ENCODE data around the gene TAF1B. TPM values are rescaled to one million over a fixed set of nuclear protein-coding genes. Genes with fewer than 3 reads are reported as not detected.

The TAF1B gene
- total and polyA plus RNA-seq, 2 donors (not counting 3 experiments of a cell fraction or from before 2014, with no cell fraction given), result 6.3 to 29.4 TPM

- Histone ChIP-seq H4K20me1 (replicated peaks; ENCODE audit: control insufficient read depth, extremely low read depth, insufficient read depth, low read length) (no peaks in the 10 kb centered on the region), H3K9me1 (replicated peaks; ENCODE audit: control insufficient read depth, extremely low read depth, insufficient read depth, low read length) (no peaks in the 10 kb centered on the region), H3K4me1 (ENCODE audit: control insufficient read depth, extremely low read depth, insufficient read depth, low read length) (no peaks in the 10 kb centered on the region), H2AFZ (ENCODE audit: low read depth, low read length) (no peak overlapping the region), H3K9me3 (replicated peaks; ENCODE audit: control insufficient read depth, insufficient read depth, low read length) (no peaks in the 10 kb centered on the region), H3K4me2 (ENCODE audit: insufficient read depth, low read length) (no peak overlapping the region), H3K27me3 (ENCODE audit: control insufficient read depth in 2 of 2, insufficient read depth in 2 of 2, low read length in 2 of 2) (no peaks in the 10 kb centered on the region), H3K79me2 (ENCODE audit: control insufficient read depth, insufficient read depth, low read length) (no peaks in the 10 kb centered on the region), H3K9ac (replicated peaks; ENCODE audit: extremely low read depth, insufficient read depth, low read length) (no peak overlapping the region), H3K4me3 (replicated peaks in 1 of 3; ENCODE audit: insufficient read depth in 1 of 3, low read depth in 1 of 3, low read length in 3 of 3) (no peak overlapping the region), H3K36me3 (ENCODE audit: control insufficient read depth in 2 of 2, extremely low read depth in 1 of 2, insufficient read depth in 2 of 2, low read length in 2 of 2) (no peaks in the 10 kb centered on the region), H3K27ac (ENCODE audit: insufficient read depth, low read depth, low read length) (no peak overlapping the region)
- FAIRE-seq (no peak), DNase-seq (ENCODE audit: low read depth, low spot score) (no peak)
- dilution Hi-C loops (cut with MboI; ENCODE audit: extremely low pct_ligation_motif_present, low sequenced_read_pairs), result no loop called here
- ChIA-PET CTCF (interaction anchor here (1.1 to 1.8 kb wide), 3 partner anchors 20 to 23 kb away, joined by 3 to 6 read pairs (median 4); no protein-coding TSS in a partner anchor), POLR2A (interaction anchor here (0.6 kb wide), 1 partner anchor 278 kb away, joined by 5 read pairs; no protein-coding TSS in a partner anchor)
- TF ChIP-seq MYC (IDR thresholded peaks at IDR 0.05; ENCODE audit: low read depth, low read length) (no peak), JUN (IDR thresholded peaks at IDR 0.05; ENCODE audit: borderline replicate concordance, insufficient read depth, insufficient read length, low read depth) (no peak), FOS (IDR thresholded peaks at IDR 0.05; ENCODE audit: borderline replicate concordance, insufficient read depth, low read length) (no peak), MAX (IDR thresholded peaks at IDR 0.05; ENCODE audit: insufficient read depth, insufficient read length) (no peak), GATA2 (IDR thresholded peaks at IDR 0.05; ENCODE audit: insufficient read depth, insufficient read length, low read depth, low read length) (no peak), CTCF (IDR thresholded peaks at IDR 0.05; ENCODE audit: extremely low read depth in 1 of 2, insufficient read depth in 1 of 2, low read depth in 1 of 2, low read length in 2 of 2) (no peak), POLR2A (IDR thresholded peaks at IDR 0.05; ENCODE audit: low read depth, low read length) (no peak), EZH2 (IDR thresholded peaks at IDR 0.05; ENCODE audit: borderline replicate concordance, low read depth, low read length, severe bottlenecking) (no peak), POLR2AphosphoS5 (IDR thresholded peaks at IDR 0.05; ENCODE audit: insufficient read depth, low read depth, low read length) (no peak)
- intact Hi-C loops (cut with micrococcal nuclease), result no loop called here
- BruUV-seq (replicated peaks), result no TSS peak
Measured at GRCh38 chr2:9793918-9794717, 49.2 kb upstream of the TAF1B start.

All from endothelial cell of umbilical vein (primary cell).